ENCODE data around the gene SPTSSA. TPM values are rescaled to one million over a fixed set of nuclear protein-coding genes. Genes with fewer than 3 reads are reported as not detected.

Gene SPTSSA
- total RNA-seq, 4 donors from 2014 or later: 18.3 to 35.9 (median 32.4) TPM

DNA sequence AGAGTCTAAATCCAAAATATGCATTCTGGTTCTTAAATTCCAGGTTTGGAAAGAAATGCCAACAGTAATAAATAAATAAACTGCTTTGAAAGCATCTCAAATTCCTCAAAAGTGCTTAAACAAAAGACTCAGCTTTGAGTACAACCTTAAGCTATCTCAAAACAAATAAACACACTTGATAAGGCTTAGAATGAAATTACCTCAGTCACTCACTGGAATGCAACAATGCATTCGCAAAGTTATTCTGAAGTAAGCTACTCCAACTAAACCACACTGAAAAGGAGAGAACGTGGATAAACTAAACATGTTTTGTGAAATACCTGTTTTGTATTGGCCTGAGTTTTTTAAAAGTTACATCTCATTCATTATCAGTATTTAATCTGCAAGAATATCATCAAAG, 1.2 kb downstream of the SPTSSA start:
- no peak for TF ChIP-seq CTCF (IDR thresholded peaks at IDR 0.05)
- ATAC-seq (ENCODE audit: low FRiP score): no peak

GRCh38 chr14:34460295-34460694, 1.7 kb downstream of the SPTSSA start:
- TF ChIP-seq CTCF (IDR thresholded peaks at IDR 0.05): no peak
- ATAC-seq (ENCODE audit: low FRiP score): no peak
- DNase-seq (ENCODE audit: low spot score): no peak

More for the DNA sequence above, 1.2 kb downstream of the SPTSSA start:
- no peak for DNase-seq (ENCODE audit: low spot score)

- ATAC-seq (ENCODE audit: low FRiP score) (no peak), DNase-seq (ENCODE audit: low spot score) (no peak)
- no peak for TF ChIP-seq CTCF (IDR thresholded peaks at IDR 0.05)
Observed at GRCh38 chr14:34457186-34457585, 4.9 kb downstream of the SPTSSA start.

GRCh38 chr14:34453226-34453625, 8.8 kb downstream of the SPTSSA start:
- ATAC-seq (ENCODE audit: low FRiP score) (no peak), DNase-seq (ENCODE audit: low spot score) (no peak)
- TF ChIP-seq CTCF (IDR thresholded peaks at IDR 0.05): no peak

DNA sequence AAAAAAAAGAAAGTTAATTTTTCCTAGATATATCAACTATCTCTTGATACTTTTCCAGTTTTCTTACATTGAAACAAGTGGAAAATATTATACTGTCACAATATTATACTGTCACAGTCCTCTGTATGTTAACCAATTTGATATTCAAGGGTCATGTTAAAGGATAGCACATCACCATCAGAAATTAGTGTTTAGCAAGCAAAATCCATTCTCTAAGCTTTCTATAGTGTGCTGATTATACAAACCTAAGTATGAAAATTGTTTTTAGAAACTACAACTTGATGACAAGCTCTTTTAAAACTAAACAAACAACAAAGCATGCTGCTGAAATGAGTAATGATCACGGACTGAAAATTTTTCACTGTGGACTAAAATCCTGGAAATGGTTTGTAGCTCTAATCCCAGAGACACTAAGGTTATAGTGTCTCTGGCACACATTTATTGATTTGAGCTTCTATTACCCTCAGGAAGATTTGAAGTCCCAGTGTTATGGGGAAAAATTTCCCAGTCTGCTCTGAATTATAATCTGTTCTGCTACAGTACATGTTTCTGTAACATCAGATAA, 9.7 kb downstream of the SPTSSA start:
- TF ChIP-seq CTCF (IDR thresholded peaks at IDR 0.05): no peak
- ATAC-seq (ENCODE audit: low FRiP score) (no peak), DNase-seq (ENCODE audit: low spot score) (no peak)

GRCh38 chr14:34450958-34451357, 11.1 kb downstream of the SPTSSA start:
- no peak for TF ChIP-seq CTCF (IDR thresholded peaks at IDR 0.05)
- ATAC-seq (ENCODE audit: low FRiP score): no peak
- DNase-seq (ENCODE audit: low spot score): no peak

DNA sequence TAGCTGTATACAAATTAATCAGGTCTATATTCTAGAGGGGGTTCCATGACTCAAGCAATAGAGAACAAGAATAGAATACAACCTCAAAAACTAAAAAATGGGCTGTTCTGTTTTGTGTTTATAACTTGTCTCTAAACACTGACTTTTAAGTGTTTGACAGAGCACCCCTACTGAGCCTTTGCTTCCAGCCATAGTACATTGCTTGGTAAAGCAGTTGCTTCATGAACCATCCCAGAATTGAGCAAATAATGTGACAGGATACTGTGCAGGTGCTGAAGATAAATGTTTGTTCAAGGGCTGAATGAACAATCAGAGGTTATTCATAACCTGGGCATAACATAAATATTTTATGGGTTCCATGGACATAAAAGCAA, 11.5 kb downstream of the SPTSSA start:
- ATAC-seq (ENCODE audit: low FRiP score): no peak
- no peak for DNase-seq (ENCODE audit: low spot score)
- no peak for TF ChIP-seq CTCF (IDR thresholded peaks at IDR 0.05)
